Stimulated activated CD4-positive, alpha-beta T cell treated with anti-CD3 and anti-CD28 coated beads, TNF-alpha, amount 100 ng/mL, for 1 hour (primary cell): ENCODE measurements around the gene FARS2.

Experiments
- DNase-seq, 3 donors: peaks; one replicate each; pipeline ENCODE4 v3.0.0-alpha.2; 2020; ENCODE audit warnings: low read depth in 3 of 3, low spot score in 1 of 3

The FARS2 gene

GRCh38 chr6:5366941-5367340 lies 105.6 kb downstream of the FARS2 start:
- DNase-seq: no peak

GRCh38 chr6:5367510-5367909 lies 106.2 kb downstream of the FARS2 start:
- DNase-seq: no peak

- DNase-seq: no peak
Measured at GRCh38 chr6:5373430-5373829, 112.1 kb downstream of the FARS2 start.

GRCh38 chr6:5378331-5378730 lies 117.0 kb downstream of the FARS2 start:
- no peak for DNase-seq

- DNase-seq: no peak
Measured at GRCh38 chr6:5379647-5380242, 118.4 kb downstream of the FARS2 start.

GRCh38 chr6:5383856-5384255 lies 122.5 kb downstream of the FARS2 start:
- no peak for DNase-seq

- DNase-seq: no peak
Measured at GRCh38 chr6:5384276-5384675, 123.0 kb downstream of the FARS2 start.

GRCh38 chr6:5388326-5388725 lies 127.0 kb downstream of the FARS2 start:
- no peak for DNase-seq

GRCh38 chr6:5389086-5389745 lies 127.9 kb downstream of the FARS2 start:
- DNase-seq: no peak

GRCh38 chr6:5390177-5390576 lies 128.9 kb downstream of the FARS2 start:
- DNase-seq: no peak

- no peak for DNase-seq
Measured at GRCh38 chr6:5394280-5394679, 133.0 kb downstream of the FARS2 start.

GRCh38 chr6:5395719-5396118 lies 134.4 kb downstream of the FARS2 start:
- DNase-seq: no peak

GRCh38 chr6:5398530-5398929 lies 137.2 kb downstream of the FARS2 start:
- no peak for DNase-seq

- no peak for DNase-seq
Measured at GRCh38 chr6:5399391-5399790, 138.1 kb downstream of the FARS2 start.

- DNase-seq: no peak
Measured at GRCh38 chr6:5401845-5402738, 140.8 kb downstream of the FARS2 start.

GRCh38 chr6:5403076-5403475 lies 141.8 kb downstream of the FARS2 start:
- no peak for DNase-seq

GRCh38 chr6:5403609-5404008 lies 142.3 kb downstream of the FARS2 start:
- no peak for DNase-seq

- no peak for DNase-seq
Measured at GRCh38 chr6:5405976-5406375, 144.7 kb downstream of the FARS2 start.

GRCh38 chr6:5411414-5411813 lies 150.1 kb downstream of the FARS2 start:
- no peak for DNase-seq

- no peak for DNase-seq
Measured at GRCh38 chr6:5412017-5412416, 150.7 kb downstream of the FARS2 start.

GRCh38 chr6:5412663-5413062 lies 151.3 kb downstream of the FARS2 start:
- DNase-seq: no peak

GRCh38 chr6:5416250-5416649 lies 154.9 kb downstream of the FARS2 start:
- no peak for DNase-seq
